Dorsolateral prefrontal cortex (tissue), 118 donors: ENCODE results near the gene CCDC63. TPM values are rescaled to one million over a fixed set of nuclear protein-coding genes. Genes with fewer than 3 reads are reported as not detected.

Experiments
- total RNA-seq, 120 experiments: library from RNA; stranded (reverse); gene quantifications; one replicate each; pipeline versions ENCODE4 v1.2.3 to v1.2.4, GENCODE V29; 2022

CCDC63 gene
- total RNA-seq, 120 experiments from 2014 or later: not detected

Other genes starting within 250 kb of the CCDC63 start
- 10 to 100 TPM; 26.4 to 77.4 (median 40.6) TPM for gene TCTN1, start 232.9 kb upstream of the CCDC63 start, total RNA-seq
- 10 to 100 TPM in 66 of 120 experiments, 1 to 10 TPM in 54; 3.9 to 31.3 (median 10.4) TPM for gene HVCN1, start 157.9 kb upstream of the CCDC63 start, total RNA-seq
- 100 to 1,000 TPM in 17 of 120 experiments, 10 to 100 TPM in 103; 59.0 to 118 (median 84.9) TPM for gene PPP1CC, start 104.1 kb upstream of the CCDC63 start, total RNA-seq
- gene MYL2, start 73.6 kb downstream of the CCDC63 start, total RNA-seq: 1 to 10 TPM in 1 of 120 experiments, under 1 TPM in 1, not detected in 118; 0.69 to 1.1 TPM
- gene CUX2, start 187.2 kb downstream of the CCDC63 start, total RNA-seq: 10 to 100 TPM in 118 of 120 experiments, 1 to 10 TPM in 2; 3.3 to 89.7 (median 33.4) TPM